ENCODE results near the gene PIK3R5.

Gene PIK3R5

GRCh38 chr17:8896641-8897635 lies 68.6 kb downstream of the PIK3R5 start:
- TF ChIP-seq CTCF (IDR thresholded peaks at IDR 0.05): no peak

- TF ChIP-seq CTCF (IDR thresholded peaks at IDR 0.05): no peak
Measured at GRCh38 chr17:8896087-8896486, 69.4 kb downstream of the PIK3R5 start.

- peak; percentile 86 for TF ChIP-seq CTCF (IDR thresholded peaks at IDR 0.05)
Measured at GRCh38 chr17:8894673-8895578, 70.6 kb downstream of the PIK3R5 start.

- no peak for TF ChIP-seq CTCF (IDR thresholded peaks at IDR 0.05)
Measured at GRCh38 chr17:8894202-8894671, 71.3 kb downstream of the PIK3R5 start.

- no peak for TF ChIP-seq CTCF (IDR thresholded peaks at IDR 0.05)
Measured at GRCh38 chr17:8893621-8894201, 71.8 kb downstream of the PIK3R5 start.

- TF ChIP-seq CTCF (IDR thresholded peaks at IDR 0.05): no peak
Measured at GRCh38 chr17:8893059-8893458, 72.4 kb downstream of the PIK3R5 start.

GRCh38 chr17:8892338-8892690 lies 73.2 kb downstream of the PIK3R5 start:
- no peak for TF ChIP-seq CTCF (IDR thresholded peaks at IDR 0.05)

Measured in LNCAP (cell line).